Hepatocyte (in vitro differentiated cells): Measurements from ENCODE around the gene MATN4. TPM values are rescaled to one million over a fixed set of nuclear protein-coding genes. Genes with fewer than 3 reads are reported as not detected.
"Not testable (repeated sequence)": the region's sequence is repeated elsewhere in the genome, so short reads cannot be mapped to it uniquely, and the experiment has no call there.

Experiments
- DNase-seq: peaks from one replicate; pipeline ENCODE4 v3.0.0-alpha.2; 2016; ENCODE audit warnings: low spot score
- H2AFZ ChIP-seq: fragments of 200-600 bp; sonication (generic); 2 replicates; pipeline ENCODE4 v1.6.0; 2016; ENCODE audit warnings: antibody characterized with exemption, mild to moderate bottlenecking
- H3K27ac ChIP-seq: fragments of 200-600 bp; sonication (generic); 2 replicates; pipeline ENCODE4 v1.5.1; 2016; ENCODE audit warnings: mild to moderate bottlenecking
- H3K27me3 ChIP-seq: fragments of 200-600 bp; sonication (generic); 2 replicates; pipeline ENCODE4 v1.6.1; 2016
- H3K36me3 ChIP-seq: fragments of 200-600 bp; sonication (generic); replicated peaks from 2 replicates; pipeline ENCODE4 v1.5.1; 2016; ENCODE audit warnings: low read depth; ENCODE audit not compliant: insufficient read depth
- H3K4me1 ChIP-seq: fragments of 200-600 bp; sonication (generic); 2 replicates; pipeline ENCODE4 v1.5.1; 2016; ENCODE audit warnings: mild to moderate bottlenecking, moderate library complexity; ENCODE audit not compliant: insufficient read depth
- H3K4me2 ChIP-seq: fragments of 200-600 bp; sonication (generic); 2 replicates; pipeline ENCODE4 v1.6.0; 2016
- H3K4me3 ChIP-seq: fragments of 200-600 bp; sonication (generic); 2 replicates; pipeline ENCODE4 v1.5.1; 2016; ENCODE audit warnings: mild to moderate bottlenecking
- H3K79me2 ChIP-seq: fragments of 200-600 bp; sonication (generic); 2 replicates; pipeline ENCODE4 v1.6.0; 2017; ENCODE audit warnings: mild to moderate bottlenecking
- H3K9me2 ChIP-seq: fragments of 200-600 bp; sonication (generic); replicated peaks from 2 replicates; pipeline ENCODE4 v1.6.0; 2017; ENCODE audit warnings: mild to moderate bottlenecking; ENCODE audit not compliant: insufficient read depth
- H3K9me3 ChIP-seq: fragments of 200-600 bp; sonication (generic); 2 replicates; pipeline ENCODE4 v1.5.1; 2016; ENCODE audit warnings: low read depth, mild to moderate bottlenecking
- H4K20me1 ChIP-seq: fragments of 200-600 bp; sonication (generic); 2 replicates; pipeline ENCODE4 v1.6.0; 2016; ENCODE audit warnings: mild to moderate bottlenecking; ENCODE audit not compliant: insufficient read depth, poor library complexity, severe bottlenecking
- CTCF ChIP-seq: fragments of 200-600 bp; sonication (generic); IDR thresholded peaks from 2 replicates; pipeline ENCODE4 v1.5.1; 2016; ENCODE audit warnings: antibody characterized with exemption, mild to moderate bottlenecking; ENCODE audit not compliant: poor library complexity
- EZH2 ChIP-seq: fragments of 200-600 bp; sonication (generic); IDR thresholded peaks from 2 replicates; pipeline ENCODE4 v1.6.1; 2016; ENCODE audit warnings: antibody characterized with exemption, mild to moderate bottlenecking, borderline replicate concordance
- EZH2phosphoT487 ChIP-seq: fragments of 200-600 bp; sonication (generic); IDR thresholded peaks from one replicate; pipeline ENCODE4 v1.6.1; 2018; ENCODE audit warnings: antibody characterized with exemption, mild to moderate bottlenecking, low read depth, moderate library complexity; ENCODE audit not compliant: unreplicated experiment, severe bottlenecking
- WGBS: methylation state at CpG from one replicate; pipeline ENCODE4 v1.1.6; 2016; ENCODE audit warnings: low lambda C conversion rate; ENCODE audit errors: missing lambda C conversion rate; 5-methylcytosine and 5-hydroxymethylcytosine counted together
- polyA plus RNA-seq: library from polyadenylated mRNA; unstranded; fragments of >200 nt; fragmentation: Nextera tagmentation; extraction: Ambion mirVana; gene quantifications from 2 replicates; pipeline ENCODE4 v1.2.1, GENCODE V29; 2016
- total RNA-seq: library from RNA; depleted of rRNA; stranded (reverse); fragments of >200 nt; gene quantifications from 2 replicates; pipeline ENCODE4 v1.2.3, GENCODE V29; 2014

MATN4 gene
- total and polyA plus RNA-seq, 2 experiments from 2014 or later, result 0.57 TPM; not detected in 1

- H3K9me3 ChIP-seq, result no peaks in the 10 kb centered on the region
- no peak overlapping the region for H3K4me2 ChIP-seq
- H3K36me3 ChIP-seq, result no peaks in the 10 kb centered on the region
- H2AFZ ChIP-seq, result no peak overlapping the region
- 89% methylated on average over 1 of the region's 1 CpG for WGBS
- H3K79me2 ChIP-seq, result no peaks in the 10 kb centered on the region
- no peak for DNase-seq
- H3K4me3 ChIP-seq, result no peak overlapping the region
- peaks cover 6% of the 10 kb centered on the region for H3K4me1 ChIP-seq
- H3K27me3 ChIP-seq, result no peaks in the 10 kb centered on the region
- no peak overlapping the region for H3K27ac ChIP-seq
- TF ChIP-seq EZH2phosphoT487 (no peak), EZH2 (no peak), CTCF (no peak)
- H4K20me1 ChIP-seq, result no peaks in the 10 kb centered on the region
- no peaks in the 10 kb centered on the region for H3K9me2 ChIP-seq
Observed at GRCh38 chr20:45353746-45354145, 45.6 kb upstream of the MATN4 start.

- no peak overlapping the region for H3K4me3 ChIP-seq
- peaks cover 4% of the 10 kb centered on the region for H3K79me2 ChIP-seq
- peaks cover under 1% of the 10 kb centered on the region for H3K4me1 ChIP-seq
- H3K27ac ChIP-seq, result no peak overlapping the region
- 85% methylated on average over 3 of the region's 3 CpGs for WGBS
- TF ChIP-seq EZH2 (no peak), EZH2phosphoT487 (no peak), CTCF (no peak)
- no peak overlapping the region for H3K4me2 ChIP-seq
- no peaks in the 10 kb centered on the region for H3K36me3 ChIP-seq
- H3K9me3 ChIP-seq, result no peaks in the 10 kb centered on the region
- H2AFZ ChIP-seq, result no peak overlapping the region
- no peaks in the 10 kb centered on the region for H4K20me1 ChIP-seq
- no peaks in the 10 kb centered on the region for H3K27me3 ChIP-seq
- H3K9me2 ChIP-seq, result no peaks in the 10 kb centered on the region
- no peak for DNase-seq
Observed at GRCh38 chr20:45352729-45353128, 44.6 kb upstream of the MATN4 start.

GRCh38 chr20:45350795-45351194 lies 42.7 kb upstream of the MATN4 start:
- H3K27ac ChIP-seq, H3K4me3 ChIP-seq, H3K9me2 ChIP-seq, DNase-seq, H3K9me3 ChIP-seq, H3K36me3 ChIP-seq, H3K27me3 ChIP-seq, H2AFZ ChIP-seq, H3K4me2 ChIP-seq: not testable (repeated sequence)
- WGBS, result 96% methylated on average over 10 of the region's 10 CpGs
- Histone ChIP-seq H4K20me1 (peaks cover 13% of the 10 kb centered on the region), H3K4me1 (peaks cover 12% of the 10 kb centered on the region), H3K79me2 (peaks cover 23% of the 10 kb centered on the region)

- Histone ChIP-seq H3K36me3 (no peaks in the 10 kb centered on the region), H3K4me1 (peaks cover 18% of the 10 kb centered on the region), H3K79me2 (peaks cover 29% of the 10 kb centered on the region), H3K4me2 (no peak overlapping the region), H3K9me2 (no peaks in the 10 kb centered on the region), H3K27me3 (no peaks in the 10 kb centered on the region), H3K4me3 (no peak overlapping the region), H3K9me3 (no peaks in the 10 kb centered on the region), H2AFZ (no peak overlapping the region), H4K20me1 (peaks cover 13% of the 10 kb centered on the region), H3K27ac (no peak overlapping the region)
- no peak for DNase-seq
- no peak for TF ChIP-seq CTCF
- no peak for TF ChIP-seq EZH2
- no peak for TF ChIP-seq EZH2phosphoT487
- 75% methylated on average over 1 of the region's 1 CpG for WGBS
Observed at GRCh38 chr20:45350217-45350616, 42.1 kb upstream of the MATN4 start.
